ENCODE measurements around the gene ATP6V0A1.
"Not testable (repeated sequence)": the region's sequence is repeated elsewhere in the genome, so short reads cannot be mapped to it uniquely, and the experiment has no call there.

The ATP6V0A1 gene

DNA sequence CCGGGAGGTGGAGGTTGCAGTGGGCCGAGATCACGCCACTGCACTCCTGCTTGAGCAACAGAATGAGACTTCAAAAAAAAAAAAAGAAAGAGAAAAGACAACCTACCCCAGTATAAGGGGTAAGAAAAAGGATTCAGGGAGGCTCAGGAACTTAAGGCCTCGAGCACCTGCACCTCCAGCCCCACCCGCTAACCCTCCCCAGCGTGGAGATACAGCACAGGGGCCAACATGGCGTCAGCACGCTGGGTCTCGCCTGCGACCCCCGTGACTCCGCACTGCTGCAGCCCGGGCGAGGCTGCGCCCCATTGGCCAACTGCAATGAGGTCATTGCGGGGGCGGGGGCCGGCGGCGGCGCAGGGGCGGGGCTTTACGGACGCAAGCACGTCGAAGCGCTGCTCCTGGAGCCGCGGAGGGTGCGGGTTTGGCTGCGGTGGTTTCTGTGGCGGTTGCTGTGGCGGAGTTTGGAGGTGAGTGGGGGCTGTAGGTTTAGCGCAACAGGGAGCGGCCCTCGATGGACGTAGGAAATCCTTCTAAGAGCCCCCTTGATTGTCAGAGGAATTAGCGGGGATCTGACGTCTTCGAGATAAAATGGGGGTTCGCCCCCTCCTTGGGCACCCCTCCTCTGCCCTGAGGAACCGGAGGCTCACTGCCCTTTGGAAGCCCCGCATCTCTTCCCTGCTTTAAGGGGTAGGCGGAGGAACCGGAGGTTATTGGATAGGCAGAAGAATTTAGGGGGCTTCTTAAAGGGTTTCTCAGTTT, at the start of gene ATP6V0A1:
Gene ATP6V0A1 (plus strand): TSS at position 382 of the 759 bp plus-strand sequence. CDS start 2,017 bp downstream, outside the sequence.
- peak; percentile 98 for DNase-seq

DNA sequence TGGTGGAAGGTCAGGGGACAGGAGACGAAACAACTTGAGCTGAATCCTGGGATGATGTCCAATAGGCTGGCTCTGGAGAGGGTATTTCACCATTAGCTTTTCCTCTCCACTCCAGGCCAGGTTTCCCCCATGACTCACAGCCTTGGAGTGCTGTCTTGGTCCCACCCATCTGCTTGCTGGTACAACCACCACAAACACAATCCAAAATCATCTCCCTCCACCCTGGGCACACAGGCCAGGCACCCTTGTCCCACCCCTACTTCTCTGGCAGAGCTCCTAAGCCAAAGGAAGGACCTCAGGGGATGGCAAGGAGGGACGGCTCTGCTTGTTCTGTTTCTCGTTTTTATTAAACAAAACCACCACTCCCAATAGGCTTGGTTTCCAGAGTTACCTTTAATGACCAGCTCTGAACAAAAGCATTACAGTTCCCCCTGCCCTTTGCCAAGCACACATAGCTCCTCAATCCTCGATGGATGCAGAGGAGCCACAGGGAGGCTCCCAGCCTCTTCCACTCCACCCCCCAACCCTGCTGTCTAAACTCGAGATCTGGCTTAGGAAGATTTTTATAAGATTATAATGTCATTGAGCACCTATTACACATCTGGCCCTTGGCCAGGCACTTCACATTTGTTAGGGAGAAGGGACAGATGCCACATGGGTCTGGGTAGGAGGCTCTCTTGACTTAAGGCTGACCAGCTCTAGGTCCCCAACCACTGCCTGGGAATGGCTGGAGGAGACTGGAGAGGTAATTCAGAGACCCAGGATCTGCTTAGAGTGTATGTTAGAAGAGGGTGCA, 49.0 kb upstream of the ATP6V0A1 start:
- DNase-seq: no peak

DNA sequence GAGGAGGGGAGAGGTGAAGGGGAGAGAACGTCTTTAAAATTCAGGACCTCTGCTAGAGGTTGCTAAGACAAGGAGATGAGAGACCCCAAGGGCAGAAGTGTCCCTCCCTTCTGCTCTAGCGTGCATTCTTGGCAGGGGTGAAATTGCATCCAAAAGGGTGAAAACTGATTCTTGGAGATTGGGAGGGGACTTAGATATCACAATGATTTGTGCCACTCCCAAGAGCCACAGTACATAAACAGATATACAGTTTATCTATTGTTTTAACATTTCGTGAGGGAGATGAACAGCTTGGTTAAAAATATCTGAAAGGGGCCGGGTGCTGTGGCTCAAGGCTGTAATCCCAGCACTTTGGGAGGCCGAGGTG, 48.4 kb upstream of the ATP6V0A1 start:
- no peak for DNase-seq

DNA sequence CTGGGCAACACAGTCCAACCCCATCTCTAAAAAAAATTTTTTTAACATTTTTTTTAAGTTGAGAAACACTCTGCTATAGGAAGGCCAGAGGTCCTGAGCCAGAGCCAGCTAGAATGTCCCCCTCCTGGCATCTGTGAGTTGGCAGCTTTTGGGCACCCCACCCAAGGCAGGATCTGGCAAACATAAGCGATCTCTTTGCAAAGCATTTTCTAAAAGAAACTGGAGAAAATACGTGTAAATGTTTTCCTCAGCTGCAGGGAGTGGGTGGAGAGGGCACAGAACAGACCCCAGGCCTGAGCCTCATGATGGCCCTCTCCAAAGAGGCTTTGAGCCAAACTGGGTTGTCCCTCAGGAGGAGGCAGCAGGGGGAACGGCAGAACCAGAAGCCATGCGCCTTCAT, 47.3 kb upstream of the ATP6V0A1 start:
- no peak for DNase-seq

DNA sequence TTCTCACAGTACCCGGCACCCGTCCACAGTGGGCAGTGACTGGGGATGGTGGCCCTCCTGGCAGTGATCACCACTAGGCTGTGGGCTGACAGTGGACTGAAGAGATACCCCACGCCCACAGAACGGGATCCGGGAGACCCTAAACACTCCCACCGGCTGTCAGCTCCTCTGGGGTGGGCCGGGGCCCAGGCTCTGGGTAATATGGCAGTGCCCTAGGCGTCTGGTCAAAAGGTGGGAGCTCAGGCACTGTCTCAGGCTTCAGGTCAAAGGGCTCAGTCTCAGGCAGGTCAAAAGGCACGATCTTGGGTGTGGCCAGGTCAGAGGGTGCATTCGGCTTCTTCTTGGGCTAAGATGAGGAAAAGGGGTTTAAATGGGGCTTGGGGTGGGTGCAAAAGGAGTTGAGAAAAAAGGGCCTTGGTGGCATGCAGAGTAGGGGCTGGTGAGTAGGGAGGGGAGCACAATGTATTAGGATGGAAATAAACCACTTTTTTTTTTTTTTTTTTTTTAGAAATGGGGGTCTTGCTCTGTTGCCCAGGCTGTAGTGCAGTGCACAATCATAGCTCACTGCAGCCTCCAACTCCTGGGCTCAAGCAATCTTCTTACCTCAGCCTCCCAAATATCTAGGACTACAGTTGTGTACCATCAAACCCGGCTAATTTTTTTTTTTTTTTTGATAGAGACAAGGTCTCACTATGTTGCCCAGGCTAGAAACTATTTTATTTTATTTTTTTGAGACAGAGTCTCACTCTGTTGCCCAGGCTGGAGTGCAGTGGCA, 46.6 kb upstream of the ATP6V0A1 start:
- no peak for DNase-seq

DNA sequence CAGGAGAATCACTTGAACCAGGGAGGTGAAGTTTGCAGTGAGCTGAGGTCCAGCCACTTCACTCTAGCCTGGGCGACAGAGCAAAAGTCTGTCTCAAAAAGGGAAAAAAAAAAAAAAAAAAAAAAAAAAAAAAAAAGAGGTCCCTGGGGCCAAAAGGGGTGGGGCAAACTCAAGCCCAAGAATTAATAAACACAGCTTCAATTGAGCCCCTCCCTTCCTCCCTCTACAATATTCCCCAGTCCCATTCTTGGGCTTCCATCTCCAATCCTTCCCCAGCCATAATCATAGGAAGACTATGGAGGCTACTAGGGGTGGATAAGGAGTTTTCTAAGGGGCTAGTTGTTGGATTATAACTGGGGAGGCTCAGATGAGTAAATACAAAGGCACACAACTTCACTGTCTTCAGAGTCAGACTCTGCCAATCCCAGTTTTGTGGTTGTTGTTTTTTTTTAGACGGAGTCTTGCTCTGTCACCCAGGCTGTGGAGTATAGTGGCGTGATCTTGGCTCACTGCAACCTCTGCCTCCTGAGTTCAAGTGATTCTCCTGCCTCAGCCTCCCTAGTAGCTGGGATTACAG, 45.1 kb upstream of the ATP6V0A1 start:
- no peak for DNase-seq

DNA sequence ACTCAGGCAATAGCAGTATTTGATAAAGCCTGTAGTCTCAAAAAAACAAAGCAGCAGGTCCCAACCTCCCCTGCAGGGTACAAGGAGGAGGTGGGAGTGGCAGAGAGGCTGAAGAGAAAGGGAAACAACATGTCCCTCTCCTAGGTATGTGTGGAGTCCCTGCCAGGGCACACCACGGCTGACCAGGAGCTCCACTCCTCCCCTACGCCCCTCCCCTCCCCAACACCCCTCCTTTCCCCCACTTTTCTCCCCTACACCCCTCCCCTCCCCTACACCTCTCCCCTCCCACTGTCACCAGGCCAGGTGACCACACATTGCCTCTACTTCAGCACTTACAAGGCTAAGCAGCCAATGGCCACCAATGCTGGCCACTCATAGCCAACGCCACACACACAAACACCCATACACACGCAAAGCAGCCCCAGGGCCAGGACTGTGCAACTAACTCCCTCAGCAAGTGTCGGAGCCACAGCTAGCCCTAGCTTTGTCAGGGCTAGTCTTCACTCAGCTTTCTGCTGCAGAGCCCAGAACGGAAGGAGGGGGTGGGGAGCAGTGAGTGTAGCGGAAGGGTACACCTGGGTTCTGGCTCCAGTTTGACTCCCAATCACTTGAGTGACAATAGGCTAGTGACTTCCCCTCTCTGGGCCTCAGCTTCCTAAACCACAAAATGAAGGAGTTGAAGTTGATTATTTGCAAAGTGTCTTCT, 43.8 kb upstream of the ATP6V0A1 start:
- DNase-seq: no peak

DNA sequence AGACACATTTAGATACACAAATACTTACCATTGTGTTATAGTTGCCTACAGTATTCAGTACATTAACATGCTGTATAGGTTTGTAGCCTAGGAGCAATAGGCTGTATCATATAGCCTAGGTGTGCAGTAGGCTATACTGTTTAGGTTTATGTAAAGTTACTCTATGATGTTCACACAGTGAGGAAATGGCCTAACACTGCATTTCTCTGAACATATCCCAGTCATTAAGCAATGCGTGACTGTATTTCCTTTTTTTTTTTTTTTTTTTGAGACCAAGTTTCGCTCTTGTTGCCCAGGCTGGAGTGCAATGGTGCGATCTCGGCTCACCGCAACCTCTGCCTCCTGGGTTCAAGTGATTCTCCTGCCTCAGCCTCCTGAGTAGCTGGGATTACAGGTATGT, 40.7 kb upstream of the ATP6V0A1 start:
- not testable (repeated sequence) for DNase-seq

DNA sequence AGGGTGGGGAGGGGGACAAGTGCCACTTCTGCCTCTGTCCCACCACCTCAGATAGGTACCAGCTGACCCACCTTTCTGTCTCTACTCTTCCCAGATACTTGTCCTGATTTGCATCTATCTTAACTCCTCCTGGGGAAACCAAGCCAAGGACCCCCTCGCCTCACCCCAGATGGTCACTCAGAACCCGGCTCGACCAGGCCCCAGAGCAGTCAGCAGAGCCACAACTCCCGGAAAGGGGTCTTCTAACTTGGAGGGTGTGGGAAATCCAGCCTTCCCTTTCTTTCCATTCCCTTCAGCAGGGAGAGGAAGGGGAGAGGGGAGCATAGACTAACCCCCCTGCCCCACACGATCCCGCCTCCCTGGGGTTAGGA, 37.6 kb upstream of the ATP6V0A1 start:
- DNase-seq: no peak

DNA sequence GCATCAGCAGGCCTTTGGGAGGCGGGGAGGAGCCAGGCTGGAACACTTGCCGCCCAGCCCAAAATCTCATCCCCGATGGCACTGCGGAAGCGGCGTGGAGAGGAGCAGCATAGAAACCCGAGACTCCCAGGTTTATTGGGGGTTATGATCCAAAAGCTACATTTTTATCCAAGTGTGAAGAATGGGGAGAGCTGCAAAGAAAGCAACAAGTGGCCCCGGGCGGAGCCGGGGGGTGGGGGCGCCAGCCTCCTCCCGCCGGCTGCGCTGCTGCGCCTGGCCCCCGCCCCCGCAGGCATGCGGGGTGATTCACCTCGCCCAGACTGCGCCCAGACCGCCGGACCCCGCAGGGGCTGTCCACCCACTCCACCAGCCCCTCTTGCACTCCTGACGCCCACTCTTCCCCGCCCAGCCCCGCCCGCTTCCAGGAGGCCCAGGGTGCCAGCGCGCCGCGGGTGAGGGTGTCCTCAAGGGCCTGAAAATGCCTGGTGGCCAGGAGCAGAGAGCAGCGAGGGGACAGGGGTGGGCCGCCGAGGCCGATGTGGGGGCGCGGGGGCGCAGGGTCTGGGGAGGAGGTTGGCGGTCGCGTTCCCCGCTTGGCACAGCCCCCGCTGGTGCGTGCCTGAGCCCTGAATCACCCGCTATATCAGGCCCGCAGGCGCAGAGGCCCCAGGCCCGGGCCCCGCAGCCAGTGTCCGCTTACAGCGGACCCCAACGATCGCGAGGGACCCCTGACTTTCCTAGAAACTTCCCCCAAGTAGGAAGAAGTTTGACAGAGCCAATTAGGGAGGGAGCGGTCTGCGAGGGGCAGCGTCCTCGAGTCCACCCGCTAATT, 37.0 kb upstream of the ATP6V0A1 start:
- DNase-seq: no peak

DNA sequence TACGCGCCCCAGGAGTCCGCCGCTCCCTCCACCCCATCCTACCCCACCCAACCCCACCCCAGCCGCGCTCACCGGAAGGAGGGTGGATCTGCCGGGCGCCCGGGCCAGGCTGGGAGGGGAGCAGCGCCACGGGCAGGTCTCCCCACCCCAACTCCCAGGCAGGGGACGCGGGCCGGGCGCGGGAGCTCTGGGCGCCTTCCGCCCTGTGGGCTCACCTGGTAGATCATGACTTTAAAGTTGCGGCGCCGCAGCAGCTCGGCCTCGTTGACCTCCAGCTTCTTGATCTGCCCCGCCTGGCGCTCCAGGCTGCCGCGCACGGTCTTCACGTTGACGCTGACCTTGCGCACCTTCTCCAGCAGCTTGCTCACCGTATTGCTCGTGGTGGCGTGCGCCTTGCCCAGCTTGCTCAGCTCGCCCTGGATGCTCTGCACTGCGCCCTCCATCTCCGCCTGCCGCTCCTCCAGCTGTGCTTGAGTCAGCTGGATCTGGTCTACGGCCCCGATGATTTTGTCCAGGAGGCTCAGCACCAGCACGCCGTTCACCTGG, 36.2 kb upstream of the ATP6V0A1 start:
- DNase-seq: peak; percentile 72

DNA sequence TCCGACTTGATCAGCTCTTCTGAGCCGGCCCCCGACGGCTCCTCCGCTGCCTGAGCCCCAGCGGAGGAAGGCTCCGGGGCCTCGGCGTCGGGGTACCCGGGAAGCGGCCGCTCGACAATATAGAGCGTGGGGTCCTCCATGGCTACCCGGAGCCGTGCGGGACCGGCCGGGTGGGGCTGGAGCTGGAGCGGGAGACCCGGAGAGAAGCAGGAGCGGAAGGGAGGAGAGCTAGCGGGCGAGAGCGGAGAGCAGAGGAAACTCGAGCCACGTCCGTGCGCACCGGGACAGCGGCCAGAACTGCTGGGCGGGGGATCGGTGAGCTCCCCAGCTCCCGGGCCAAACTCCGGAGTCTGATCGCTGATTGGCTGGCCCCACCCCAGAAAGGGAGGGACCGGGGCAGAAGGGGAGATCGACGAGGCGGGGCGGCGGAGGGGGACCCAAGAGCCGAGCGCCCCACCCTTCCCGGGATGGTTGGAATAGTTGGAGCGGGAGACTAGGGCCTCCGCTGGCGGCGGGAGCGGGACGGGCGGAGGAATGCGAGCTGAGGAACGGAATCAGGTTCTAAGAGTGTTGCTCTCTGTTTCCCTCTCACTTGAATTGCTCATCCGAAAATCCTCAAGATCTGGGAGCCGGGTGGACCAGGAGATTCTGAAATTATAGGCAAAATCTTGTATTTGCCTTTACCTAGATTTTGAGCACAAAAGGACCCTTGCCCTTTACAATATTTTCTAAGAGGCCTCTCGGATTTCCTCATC, 35.5 kb upstream of the ATP6V0A1 start, which contains the start of gene CAVIN1:
Gene CAVIN1 (minus strand): TSS at position 299 of the 755 bp plus-strand sequence. CDS start 159 bp downstream, at position 140.
- DNase-seq: peak; percentile 60

DNA sequence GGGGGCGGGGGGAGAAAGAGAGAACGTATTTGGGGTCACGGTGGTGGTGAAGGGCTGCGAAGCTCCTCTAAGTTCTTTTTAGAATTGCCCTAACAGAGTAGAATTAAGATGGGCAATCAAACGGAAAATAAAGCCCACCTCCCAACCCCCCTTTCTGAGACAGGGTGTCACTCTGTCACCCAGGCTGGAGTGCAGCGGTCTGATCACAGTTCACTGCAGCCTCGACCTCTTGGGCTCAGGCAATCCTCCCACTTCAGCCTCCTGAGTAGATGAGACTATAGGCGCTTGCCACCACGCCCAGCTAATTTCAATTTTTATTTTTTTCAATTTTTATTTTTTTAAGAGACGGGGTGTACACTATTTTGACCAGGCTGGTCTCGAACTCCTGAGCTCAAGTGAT, 34.9 kb upstream of the ATP6V0A1 start:
- no peak for DNase-seq

DNA sequence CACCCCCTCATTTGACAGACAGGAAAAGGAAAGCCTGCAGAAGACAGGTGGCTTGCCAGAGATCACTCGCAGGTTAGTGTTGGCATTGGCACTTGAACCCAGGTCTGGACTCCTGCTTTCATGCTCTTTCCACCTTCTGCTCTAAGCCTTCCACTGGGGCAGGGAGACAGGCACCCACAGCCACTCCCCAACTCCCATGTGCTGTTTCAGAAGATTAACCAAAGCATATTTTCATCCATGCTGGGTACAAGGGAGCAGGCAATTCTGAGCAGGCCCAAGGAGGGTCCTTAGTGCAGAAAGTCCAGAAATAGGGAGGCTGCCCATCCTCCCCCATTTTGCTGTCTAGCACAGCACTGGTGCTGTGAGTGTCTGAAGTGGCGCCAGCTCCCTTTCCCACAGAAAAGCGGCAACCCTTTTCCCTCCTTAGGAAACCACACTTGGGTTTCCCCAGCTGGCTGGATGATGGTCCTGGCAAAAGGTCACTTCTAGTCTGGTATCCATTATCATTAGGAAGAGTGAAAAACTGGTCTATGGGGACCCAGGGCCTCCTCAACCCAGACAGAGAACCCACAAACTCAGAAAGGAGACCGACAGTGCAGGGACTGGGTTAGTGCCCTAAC, 33.6 kb upstream of the ATP6V0A1 start:
- no peak for DNase-seq

DNA sequence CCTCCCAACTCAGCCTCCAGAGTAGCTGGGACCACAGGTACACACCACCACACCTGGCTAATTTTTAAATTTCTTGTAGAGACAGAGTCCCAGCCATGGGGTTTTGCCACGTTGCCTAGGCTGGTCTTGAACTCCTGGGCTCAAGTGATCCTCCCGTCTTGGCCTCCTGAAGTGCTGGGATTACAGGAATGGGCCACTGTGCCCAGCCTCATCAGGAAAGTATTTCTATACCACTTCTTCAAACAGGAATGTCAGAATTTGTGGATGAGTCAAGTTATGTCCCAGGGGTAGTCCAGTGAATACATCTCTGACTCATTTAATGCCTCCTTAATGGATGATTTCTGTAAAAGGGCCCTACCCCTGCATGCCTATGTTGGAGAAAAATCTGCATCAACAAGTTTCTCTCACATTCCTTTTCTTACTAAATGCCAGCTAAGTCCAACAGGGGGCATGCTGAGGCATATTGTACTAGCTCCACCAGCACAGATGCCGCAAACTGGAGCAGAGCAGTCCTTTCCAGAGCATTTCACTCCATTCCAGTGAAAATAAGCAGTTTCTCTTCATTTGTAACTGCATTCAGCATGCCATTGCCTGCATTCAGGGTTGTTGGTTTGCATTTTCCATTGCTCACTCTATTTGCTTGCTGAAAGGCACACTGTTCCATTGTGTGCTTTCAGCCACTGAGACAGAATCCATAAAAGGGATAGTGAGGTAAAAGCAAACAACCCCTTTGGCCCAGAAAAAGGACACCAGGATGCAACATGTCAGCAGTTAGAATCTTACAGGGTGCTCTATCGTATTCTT, 30.3 kb upstream of the ATP6V0A1 start:
- peak; percentile 88 for DNase-seq

DNA sequence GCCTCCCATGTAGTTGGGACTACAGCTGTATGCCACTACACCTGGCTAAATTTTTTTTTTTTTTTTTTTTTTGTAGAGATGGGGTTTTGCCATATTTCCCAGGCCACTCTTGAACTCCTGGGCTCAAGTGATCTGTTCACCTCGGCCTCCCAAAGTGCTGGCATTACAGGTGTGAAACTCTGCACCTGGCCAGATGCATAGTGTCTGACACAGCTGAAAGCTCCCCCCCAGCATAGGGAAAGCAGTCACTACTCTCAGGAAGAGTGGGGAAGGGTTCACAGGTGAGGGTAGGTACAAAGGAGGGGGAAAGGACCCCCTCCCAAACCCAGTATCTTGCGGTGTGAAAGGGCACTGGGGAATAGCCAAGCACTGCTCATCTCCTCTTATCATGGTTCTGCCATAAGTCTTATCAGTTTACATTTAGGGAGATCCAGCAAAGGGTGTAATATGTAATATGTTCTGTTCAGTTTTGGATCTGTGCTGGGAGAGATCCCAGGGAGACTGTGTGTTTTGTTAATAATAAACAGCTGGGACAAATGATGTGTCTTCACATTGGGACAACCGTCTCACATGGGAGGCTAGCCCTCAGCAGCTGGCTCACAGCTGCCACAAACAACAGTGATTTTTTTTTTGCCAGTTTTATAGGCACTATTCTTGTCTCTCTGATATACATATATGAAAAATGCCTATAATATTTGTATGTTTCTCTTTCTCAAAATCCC, 28.8 kb upstream of the ATP6V0A1 start:
- DNase-seq: no peak

DNA sequence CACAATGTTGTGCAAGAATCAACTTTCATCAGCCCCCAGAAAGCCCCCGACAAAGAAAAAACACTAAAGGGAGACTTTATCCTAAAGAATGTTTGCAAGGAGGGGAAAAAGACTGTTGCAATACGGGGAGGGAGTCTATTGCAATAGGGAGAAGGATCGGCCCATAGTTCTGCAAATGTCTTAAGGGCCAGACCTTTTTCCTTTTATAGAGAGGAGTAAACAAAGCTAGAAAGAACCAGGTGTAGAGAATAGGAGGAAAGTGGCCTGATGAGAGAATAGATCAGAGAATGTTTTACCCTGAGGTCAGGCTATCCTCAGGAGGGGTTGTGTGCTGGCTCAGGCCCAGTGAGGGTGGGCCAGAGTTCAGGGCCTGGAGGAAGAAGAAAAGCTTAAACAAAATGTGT, 26.9 kb upstream of the ATP6V0A1 start:
- no peak for DNase-seq

DNA sequence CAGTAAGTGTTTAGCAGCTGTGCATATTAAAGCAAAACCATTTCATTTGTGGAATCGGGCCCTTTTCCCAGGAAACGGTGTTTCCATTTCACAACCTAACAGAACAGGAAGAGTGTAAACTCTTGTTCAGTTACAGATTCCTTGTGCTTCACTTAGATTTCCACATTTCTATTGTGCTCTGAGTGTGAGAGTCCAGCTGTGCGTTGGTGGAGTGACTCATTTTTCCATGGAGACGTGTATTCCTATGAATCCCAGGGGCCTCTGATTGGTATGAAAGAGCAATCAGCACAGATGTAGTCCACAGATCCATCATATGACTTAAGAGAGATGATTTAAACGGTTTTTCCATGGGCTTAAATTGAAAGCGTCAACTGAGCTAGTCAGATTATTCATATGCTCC, 22.3 kb upstream of the ATP6V0A1 start:
- peak; percentile 46 for DNase-seq
